Fibroblast of lung (primary cell): ENCODE data around the gene ZNF564. TPM values are rescaled to one million over a fixed set of nuclear protein-coding genes. Genes with fewer than 3 reads are reported as not detected.
"Not testable (repeated sequence)": the region's sequence is repeated elsewhere in the genome, so short reads cannot be mapped to it uniquely, and the experiment has no call there.

Experiments used
- DNase-seq, 2 donors: peaks; one replicate each; pipeline versions ENCODE4 v3.0.0 to v3.0.0-alpha.2; 2010; ENCODE audit warnings: low read depth in 2 of 2
- H2AFZ ChIP-seq: 2 replicates; pipeline ENCODE4 v1.5.1; 2012; ENCODE audit warnings: low read length, control low read depth, inconsistent platforms
- H3K27ac ChIP-seq: 2 replicates; pipeline ENCODE4 v1.5.1; 2011; ENCODE audit warnings: low read length, control low read depth; ENCODE audit not compliant: insufficient read depth
- H3K27me3 ChIP-seq: 2 replicates; pipeline ENCODE4 v1.5.1; 2011; ENCODE audit warnings: mild to moderate bottlenecking, low read length; ENCODE audit not compliant: control insufficient read depth, insufficient read depth
- H3K36me3 ChIP-seq: 2 replicates; pipeline ENCODE4 v1.5.1; 2011; ENCODE audit warnings: low read length; ENCODE audit not compliant: control insufficient read depth, insufficient read depth
- H3K4me1 ChIP-seq: 2 replicates; pipeline ENCODE4 v1.5.1; 2011; ENCODE audit warnings: low read length; ENCODE audit not compliant: control insufficient read depth, insufficient read depth; ENCODE audit errors: extremely low read depth
- H3K4me2 ChIP-seq: 2 replicates; pipeline ENCODE4 v1.5.1; 2011; ENCODE audit warnings: low read length, control low read depth; ENCODE audit not compliant: insufficient read depth; ENCODE audit errors: extremely low read depth
- H3K4me3 ChIP-seq, 4 experiments: fragments of 200-600 bp in 1 of 4; sonication (generic) in 1 of 4; replicated peaks in 1 of 4; 2 replicates each; pipeline ENCODE4 v1.5.1; 2011 to 2016; ENCODE audit warnings: low read length in 4 of 4, low read depth in 3 of 4, mild to moderate bottlenecking in 3 of 4, control low read depth in 2 of 4, inconsistent platforms in 1 of 4, mixed read lengths in 1 of 4; ENCODE audit not compliant: insufficient read depth in 1 of 4; ENCODE audit errors: control extremely low read depth in 1 of 4
- H3K79me2 ChIP-seq: 2 replicates; pipeline ENCODE4 v1.5.1; 2012; ENCODE audit warnings: mild to moderate bottlenecking, low read length, inconsistent platforms; ENCODE audit not compliant: control insufficient read depth, insufficient read depth
- H3K9ac ChIP-seq: 2 replicates; pipeline ENCODE4 v1.5.1; 2011; ENCODE audit warnings: mild to moderate bottlenecking, low read length, control low read depth; ENCODE audit not compliant: insufficient read depth
- H3K9me3 ChIP-seq: 2 replicates; pipeline ENCODE4 v1.5.1; 2012; ENCODE audit warnings: low read depth, low read length; ENCODE audit not compliant: control insufficient read depth, insufficient read depth
- H4K20me1 ChIP-seq: 2 replicates; pipeline ENCODE4 v1.5.1; 2011; ENCODE audit warnings: low read length; ENCODE audit not compliant: control insufficient read depth, insufficient read depth; ENCODE audit errors: extremely low read depth
- CTCF ChIP-seq, 2 donors: IDR thresholded peaks in 1 of 2; conservative IDR thresholded peaks in 1 of 2; 1 replicate in 1 of 2; 2 replicates in 1 of 2; pipeline ENCODE4 v1.5.1; 2011 to 2012; ENCODE audit warnings: low read length in 2 of 2, control low read depth in 1 of 2, inconsistent platforms in 1 of 2, low read depth in 1 of 2, mild to moderate bottlenecking in 1 of 2
- EZH2 ChIP-seq: IDR thresholded peaks from 2 replicates; pipeline ENCODE4 v1.5.1; 2012; ENCODE audit warnings: low read length, control low read depth, mild to moderate bottlenecking; ENCODE audit errors: missing control alignments
- polyA plus RNA-seq, 2 donors: library from polyadenylated mRNA; depleted of rRNA in 1 of 2; stranded (reverse) in 1 of 2; unstranded in 1 of 2; fragments of >200 nt; gene quantifications; 2 replicates each; pipeline ENCODE4 v1.2.1, GENCODE V29; 2011 to 2012; ENCODE audit warnings: missing spikeins in 1 of 2
- total RNA-seq: library from RNA; depleted of rRNA; stranded (reverse); fragments of >200 nt; gene quantifications from 2 replicates; pipeline ENCODE4 v1.2.1, GENCODE V29; 2014

ZNF564 gene
- total and polyA plus RNA-seq, 2 donors (not counting 1 experiment from before 2014, with no cell fraction given) = 4.5 to 12.2 TPM

GRCh38 chr19:12578641-12579040 lies 27.4 kb upstream of the ZNF564 start:
- no peak overlapping the region for H2AFZ ChIP-seq
- H3K27me3 ChIP-seq = no peaks in the 10 kb centered on the region
- TF ChIP-seq EZH2 (no peak), CTCF (conservative IDR thresholded peaks at IDR 0.05 in 1 of 2, IDR thresholded peaks at IDR 0.05 in 1 of 2; ENCODE audit: low read depth in 1 of 2, low read length in 2 of 2) (no peak)
- no peaks in the 10 kb centered on the region for H3K4me1 ChIP-seq
- no peak overlapping the region for H3K27ac ChIP-seq
- H4K20me1 ChIP-seq = no peaks in the 10 kb centered on the region
- H3K79me2 ChIP-seq = no peaks in the 10 kb centered on the region
- peaks cover 6% of the 10 kb centered on the region for H3K36me3 ChIP-seq
- DNase-seq = no peak
- no peak overlapping the region for H3K9ac ChIP-seq
- H3K4me2 ChIP-seq = no peak overlapping the region
- no peak overlapping the region for H3K4me3 ChIP-seq
- H3K9me3 ChIP-seq = peaks cover 13% of the 10 kb centered on the region

DNA sequence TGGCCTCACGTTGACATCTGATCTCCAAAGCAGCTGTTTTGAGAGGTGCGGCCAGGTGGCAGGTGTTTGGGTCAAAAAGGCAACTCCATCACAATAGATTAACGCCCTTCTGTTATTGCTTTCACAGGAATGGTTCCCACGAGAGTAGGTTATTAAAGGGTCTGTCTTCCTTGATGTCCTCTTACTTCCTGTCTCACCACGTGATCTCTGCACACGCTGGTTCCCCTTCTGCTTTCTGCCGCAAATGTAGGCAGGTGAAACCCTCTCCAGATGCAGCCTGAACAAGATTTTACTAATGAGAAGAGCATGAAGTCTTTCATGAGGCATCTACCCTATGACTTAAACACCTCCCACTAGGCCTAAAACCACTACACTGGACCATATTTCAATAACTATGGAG lies 22.8 kb upstream of the ZNF564 start:
- Histone ChIP-seq H4K20me1 (no peaks in the 10 kb centered on the region), H3K36me3 (peaks cover 2% of the 10 kb centered on the region), H2AFZ (no peak overlapping the region), H3K9ac (no peak overlapping the region), H3K4me3 (no peak overlapping the region), H3K27ac (no peak overlapping the region), H3K4me1 (no peaks in the 10 kb centered on the region), H3K27me3 (no peaks in the 10 kb centered on the region), H3K79me2 (no peaks in the 10 kb centered on the region), H3K9me3 (no peaks in the 10 kb centered on the region), H3K4me2 (no peak overlapping the region)
- DNase-seq = no peak
- TF ChIP-seq CTCF (conservative IDR thresholded peaks at IDR 0.05 in 1 of 2, IDR thresholded peaks at IDR 0.05 in 1 of 2; ENCODE audit: low read depth in 1 of 2, low read length in 2 of 2) (no peak), EZH2 (no peak)

GRCh38 chr19:12567951-12568350 lies 16.7 kb upstream of the ZNF564 start:
- Histone ChIP-seq H3K9me3 (no peaks in the 10 kb centered on the region), H3K4me2 (no peak overlapping the region), H4K20me1 (no peaks in the 10 kb centered on the region), H3K36me3 (no peaks in the 10 kb centered on the region), H2AFZ (no peak overlapping the region), H3K27me3 (no peaks in the 10 kb centered on the region), H3K4me3 (no peak overlapping the region), H3K79me2 (no peaks in the 10 kb centered on the region), H3K9ac (no peak overlapping the region), H3K4me1 (no peaks in the 10 kb centered on the region), H3K27ac (no peak overlapping the region)
- no peak for TF ChIP-seq CTCF (conservative IDR thresholded peaks at IDR 0.05 in 1 of 2, IDR thresholded peaks at IDR 0.05 in 1 of 2; ENCODE audit: low read depth in 1 of 2, low read length in 2 of 2)
- no peak for TF ChIP-seq EZH2
- DNase-seq = no peak

GRCh38 chr19:12566380-12566779 lies 15.1 kb upstream of the ZNF564 start:
- H3K36me3 ChIP-seq, H3K27me3 ChIP-seq, H3K27ac ChIP-seq, H3K4me1 ChIP-seq, H3K9me3 ChIP-seq, H3K79me2 ChIP-seq, H2AFZ ChIP-seq, H3K9ac ChIP-seq, H4K20me1 ChIP-seq, H3K4me3 ChIP-seq, H3K4me2 ChIP-seq, DNase-seq: not testable (repeated sequence)
